Fibroblast of lung (primary cell): Measurements from ENCODE around the gene ENDOD1.

ENCODE experiments used
- EZH2 ChIP-seq: IDR thresholded peaks from 2 replicates; pipeline ENCODE4 v1.5.1; 2012; ENCODE audit warnings: low read length, control low read depth, mild to moderate bottlenecking; ENCODE audit errors: missing control alignments
- TF ChIP-seq, protein P1 (sequence below), 2 donors: IDR thresholded peaks in 1 of 2; conservative IDR thresholded peaks in 1 of 2; 1 replicate in 1 of 2; 2 replicates in 1 of 2; pipeline ENCODE4 v1.5.1; 2011 to 2012; ENCODE audit warnings: low read length in 2 of 2, control low read depth in 1 of 2, inconsistent platforms in 1 of 2, low read depth in 1 of 2, mild to moderate bottlenecking in 1 of 2

DNA sequence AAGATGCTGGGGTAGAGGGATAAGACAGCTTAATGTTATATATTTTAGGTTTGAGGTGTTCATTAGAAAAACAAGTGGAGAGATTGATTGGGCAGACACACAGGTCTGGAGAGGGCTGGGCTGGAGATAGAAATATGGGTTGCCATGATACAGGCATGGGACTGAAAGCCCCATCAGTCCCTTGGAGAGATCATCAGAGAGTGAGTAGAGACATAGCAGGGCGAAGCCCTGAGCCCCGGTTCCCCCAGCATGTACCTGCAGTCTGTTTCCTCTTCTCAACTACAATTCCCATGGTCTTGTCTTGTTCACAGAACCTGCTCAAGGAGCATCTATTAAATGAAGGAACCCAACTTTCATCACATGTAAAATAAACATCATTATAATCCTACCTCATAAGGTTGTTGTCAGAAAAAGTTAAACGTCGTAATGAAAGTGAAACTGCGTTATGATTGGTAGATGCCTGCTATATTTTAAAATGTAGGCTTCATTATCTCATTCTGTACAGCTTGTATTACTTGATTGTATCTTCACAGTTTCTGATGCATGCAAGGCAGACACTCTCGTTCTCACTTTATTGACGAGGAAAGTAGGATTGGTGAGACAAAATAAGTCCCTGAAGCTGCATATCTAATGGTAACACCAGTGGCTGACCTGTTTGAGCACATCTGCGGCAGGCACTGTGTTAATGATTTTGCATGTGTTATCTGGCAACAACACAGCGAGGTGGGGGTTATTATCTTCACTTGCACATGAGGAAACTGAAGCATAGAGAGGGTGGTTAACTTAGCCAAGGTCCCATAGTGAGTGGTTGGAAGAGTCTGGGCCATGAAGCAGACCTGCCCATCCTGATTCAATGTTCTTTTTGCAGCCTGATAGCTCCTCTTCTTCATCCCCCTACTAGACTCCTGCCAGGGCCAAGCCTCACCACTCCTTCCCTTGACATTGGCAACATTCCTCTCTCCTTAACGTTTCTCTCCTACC lies 63.5 kb downstream of the ENDOD1 start:
- TF ChIP-seq, protein P1, sequence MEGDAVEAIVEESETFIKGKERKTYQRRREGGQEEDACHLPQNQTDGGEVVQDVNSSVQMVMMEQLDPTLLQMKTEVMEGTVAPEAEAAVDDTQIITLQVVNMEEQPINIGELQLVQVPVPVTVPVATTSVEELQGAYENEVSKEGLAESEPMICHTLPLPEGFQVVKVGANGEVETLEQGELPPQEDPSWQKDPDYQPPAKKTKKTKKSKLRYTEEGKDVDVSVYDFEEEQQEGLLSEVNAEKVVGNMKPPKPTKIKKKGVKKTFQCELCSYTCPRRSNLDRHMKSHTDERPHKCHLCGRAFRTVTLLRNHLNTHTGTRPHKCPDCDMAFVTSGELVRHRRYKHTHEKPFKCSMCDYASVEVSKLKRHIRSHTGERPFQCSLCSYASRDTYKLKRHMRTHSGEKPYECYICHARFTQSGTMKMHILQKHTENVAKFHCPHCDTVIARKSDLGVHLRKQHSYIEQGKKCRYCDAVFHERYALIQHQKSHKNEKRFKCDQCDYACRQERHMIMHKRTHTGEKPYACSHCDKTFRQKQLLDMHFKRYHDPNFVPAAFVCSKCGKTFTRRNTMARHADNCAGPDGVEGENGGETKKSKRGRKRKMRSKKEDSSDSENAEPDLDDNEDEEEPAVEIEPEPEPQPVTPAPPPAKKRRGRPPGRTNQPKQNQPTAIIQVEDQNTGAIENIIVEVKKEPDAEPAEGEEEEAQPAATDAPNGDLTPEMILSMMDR (conservative IDR thresholded peaks at IDR 0.05 in 1 of 2, IDR thresholded peaks at IDR 0.05 in 1 of 2; ENCODE audit: low read depth in 1 of 2, low read length in 2 of 2), result no peak
- no peak for TF ChIP-seq EZH2
